Activated CD4-positive, alpha-beta T cell treated with anti-CD3 and anti-CD28 coated beads for 24 hours (primary cell): ENCODE measurements around the gene PHLPP2.

Experiments
- DNase-seq, 2 donors: peaks; one replicate each; pipeline ENCODE4 v3.0.0-alpha.2; 2020; ENCODE audit warnings: low read depth in 2 of 2

The PHLPP2 gene

GRCh38 chr16:71669926-71670536 lies 54.5 kb downstream of the PHLPP2 start:
- no peak for DNase-seq

GRCh38 chr16:71666928-71667707 lies 57.4 kb downstream of the PHLPP2 start:
- DNase-seq: no peak

GRCh38 chr16:71666264-71666663 lies 58.2 kb downstream of the PHLPP2 start:
- DNase-seq: no peak

- DNase-seq: no peak
Observed at GRCh38 chr16:71659471-71659870, 65.0 kb downstream of the PHLPP2 start.

- no peak for DNase-seq
Observed at GRCh38 chr16:71658771-71659170, 65.7 kb downstream of the PHLPP2 start.

- no peak for DNase-seq
Observed at GRCh38 chr16:71649704-71650103, 74.8 kb downstream of the PHLPP2 start.

GRCh38 chr16:71648921-71649320 lies 75.6 kb downstream of the PHLPP2 start:
- no peak for DNase-seq

- no peak for DNase-seq
Observed at GRCh38 chr16:71648162-71648561, 76.3 kb downstream of the PHLPP2 start.

- no peak for DNase-seq
Observed at GRCh38 chr16:71647391-71647790, 77.1 kb downstream of the PHLPP2 start.

- DNase-seq: no peak
Observed at GRCh38 chr16:71645450-71645849, 79.1 kb downstream of the PHLPP2 start.

- no peak for DNase-seq
Observed at GRCh38 chr16:71637398-71637797, 87.1 kb downstream of the PHLPP2 start.

- no peak for DNase-seq
Observed at GRCh38 chr16:71635632-71636031, 88.9 kb downstream of the PHLPP2 start.

GRCh38 chr16:71631776-71632175 lies 92.7 kb downstream of the PHLPP2 start:
- DNase-seq: no peak

- DNase-seq: no peak
Observed at GRCh38 chr16:71630808-71631207, 93.7 kb downstream of the PHLPP2 start.

GRCh38 chr16:71629278-71630016 lies 95.1 kb downstream of the PHLPP2 start:
- DNase-seq: no peak

GRCh38 chr16:71628810-71629209 lies 95.7 kb downstream of the PHLPP2 start:
- DNase-seq: no peak

GRCh38 chr16:71627731-71628181 lies 96.7 kb downstream of the PHLPP2 start:
- no peak for DNase-seq

GRCh38 chr16:71626858-71627213 lies 97.7 kb downstream of the PHLPP2 start:
- no peak for DNase-seq

GRCh38 chr16:71626018-71626857 lies 98.3 kb downstream of the PHLPP2 start, which contains the start of gene MARVELD3:
Gene MARVELD3 (plus strand): TSS chr16:71626184. CDS start chr16:71626230, 46 bp downstream.
- DNase-seq: no peak

GRCh38 chr16:71625113-71625850 lies 99.2 kb downstream of the PHLPP2 start:
- no peak for DNase-seq

GRCh38 chr16:71623597-71623996 lies 100.9 kb downstream of the PHLPP2 start:
- no peak for DNase-seq
